ENCODE results near the gene BCL2.

BCL2 gene

DNA sequence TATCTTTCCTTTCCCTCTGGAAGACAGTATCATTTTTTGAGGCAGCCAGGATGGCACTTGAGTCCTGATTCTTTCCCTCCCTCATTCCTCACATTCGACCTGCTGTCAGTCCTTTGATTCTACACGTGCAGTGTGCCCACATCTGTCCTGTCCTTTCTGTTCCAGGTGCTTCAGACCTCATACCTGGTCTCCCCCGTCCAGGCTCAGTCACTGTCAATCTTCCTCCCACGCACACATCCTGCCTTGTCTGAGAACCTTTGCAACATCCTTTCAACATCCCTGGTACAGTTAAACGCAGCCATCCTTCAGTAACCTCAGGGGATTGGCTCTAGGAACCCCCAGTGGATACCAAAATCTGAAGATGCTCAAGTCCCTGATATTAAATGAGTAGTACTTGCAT, 10.1 kb downstream of the BCL2 start:
- no peak for DNase-seq (ENCODE audit: low read depth in 3 of 3)

- DNase-seq (ENCODE audit: low read depth in 3 of 3) = no peak
Observed at GRCh38 chr18:63307551-63308200, 11.9 kb downstream of the BCL2 start.

GRCh38 chr18:63306819-63307550, 12.6 kb downstream of the BCL2 start:
- DNase-seq (ENCODE audit: low read depth in 3 of 3) = no peak

DNA sequence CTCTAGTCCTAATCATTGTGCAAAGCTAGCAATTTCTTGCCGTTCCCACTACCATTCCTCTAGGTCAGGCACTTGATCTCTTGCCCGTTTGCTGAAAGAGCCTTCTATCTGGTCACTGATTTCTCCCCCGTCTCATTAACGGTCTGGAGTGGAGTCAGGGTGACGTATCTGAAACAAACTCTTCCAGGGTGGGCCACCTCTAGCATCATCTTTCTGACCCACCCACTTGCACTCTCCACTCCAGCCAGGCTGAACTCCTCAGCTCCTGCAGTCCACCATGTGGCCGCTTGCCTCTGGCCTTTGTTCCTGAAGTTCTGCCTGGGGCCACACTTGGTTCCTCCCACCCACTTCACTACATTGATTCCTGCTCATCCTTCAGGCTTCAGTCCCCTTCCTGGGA, 13.3 kb downstream of the BCL2 start:
- DNase-seq (ENCODE audit: low read depth in 3 of 3) = no peak

- no peak for DNase-seq (ENCODE audit: low read depth in 3 of 3)
Observed at GRCh38 chr18:63303547-63303946, 16.0 kb downstream of the BCL2 start.

DNA sequence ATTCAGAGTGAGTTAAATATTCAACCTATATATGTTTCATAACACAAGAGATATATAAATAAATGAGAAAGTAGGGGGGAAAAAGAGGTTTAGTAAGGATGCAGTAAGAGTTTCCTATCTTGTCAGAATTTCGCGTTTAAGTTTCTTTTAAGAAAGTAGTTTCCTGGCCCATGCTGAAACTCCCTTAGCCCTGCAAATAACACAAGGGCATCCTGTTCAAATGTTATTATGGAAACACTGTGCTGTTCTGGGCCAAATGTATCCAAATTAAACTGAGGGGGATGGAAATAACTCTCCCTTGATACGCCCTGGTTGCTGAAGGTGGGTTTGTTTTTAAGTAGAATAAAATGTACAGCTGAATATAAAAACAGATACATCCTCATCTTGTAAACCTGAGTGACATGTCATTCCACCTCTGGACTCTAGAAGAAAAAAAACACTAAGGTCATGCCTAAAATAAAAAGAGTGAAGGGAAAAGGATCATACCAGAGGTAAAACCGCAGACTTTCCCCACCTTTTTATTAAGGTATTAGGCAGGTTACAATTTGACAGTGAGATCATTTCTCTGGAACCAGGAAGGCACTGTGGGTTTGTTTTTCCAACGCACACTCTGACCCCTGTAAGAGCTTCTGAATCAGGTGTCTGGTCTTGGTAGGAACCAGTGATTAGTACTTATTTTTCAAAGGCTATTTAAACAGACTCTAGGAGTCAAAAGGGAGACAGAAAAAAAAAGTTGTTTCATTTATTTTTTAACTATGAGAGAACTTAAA, 16.7 kb downstream of the BCL2 start:
- DNase-seq (ENCODE audit: low read depth in 3 of 3) = no peak

GRCh38 chr18:63302220-63302619, 17.3 kb downstream of the BCL2 start:
- no peak for DNase-seq (ENCODE audit: low read depth in 3 of 3)

DNA sequence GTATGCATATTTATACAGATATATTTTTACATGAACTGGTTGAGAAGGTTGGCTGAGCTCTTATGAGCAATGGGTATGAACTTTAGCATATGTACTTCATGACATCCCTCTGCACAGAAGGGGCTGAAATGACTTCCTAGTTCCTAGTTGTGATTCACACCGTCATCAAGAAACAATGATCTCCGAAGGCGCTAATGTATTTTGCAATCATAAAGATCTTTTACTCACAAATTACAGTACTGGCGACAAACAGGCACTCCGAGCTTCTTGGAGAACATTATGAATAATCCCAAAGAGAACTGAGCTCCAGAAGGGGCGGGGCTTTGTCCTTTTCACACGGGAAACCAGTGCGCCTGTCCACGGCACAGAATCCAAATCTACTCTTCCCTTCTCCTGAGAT, 18.1 kb downstream of the BCL2 start:
- DNase-seq (ENCODE audit: low read depth in 3 of 3) = no peak

- peak in 1 of 3 donors; percentile 22 for DNase-seq (ENCODE audit: low read depth in 3 of 3)
Observed at GRCh38 chr18:63299837-63300745, 19.5 kb downstream of the BCL2 start.

- DNase-seq (ENCODE audit: low read depth in 3 of 3) = no peak
Observed at GRCh38 chr18:63298400-63299365, 20.9 kb downstream of the BCL2 start.

DNA sequence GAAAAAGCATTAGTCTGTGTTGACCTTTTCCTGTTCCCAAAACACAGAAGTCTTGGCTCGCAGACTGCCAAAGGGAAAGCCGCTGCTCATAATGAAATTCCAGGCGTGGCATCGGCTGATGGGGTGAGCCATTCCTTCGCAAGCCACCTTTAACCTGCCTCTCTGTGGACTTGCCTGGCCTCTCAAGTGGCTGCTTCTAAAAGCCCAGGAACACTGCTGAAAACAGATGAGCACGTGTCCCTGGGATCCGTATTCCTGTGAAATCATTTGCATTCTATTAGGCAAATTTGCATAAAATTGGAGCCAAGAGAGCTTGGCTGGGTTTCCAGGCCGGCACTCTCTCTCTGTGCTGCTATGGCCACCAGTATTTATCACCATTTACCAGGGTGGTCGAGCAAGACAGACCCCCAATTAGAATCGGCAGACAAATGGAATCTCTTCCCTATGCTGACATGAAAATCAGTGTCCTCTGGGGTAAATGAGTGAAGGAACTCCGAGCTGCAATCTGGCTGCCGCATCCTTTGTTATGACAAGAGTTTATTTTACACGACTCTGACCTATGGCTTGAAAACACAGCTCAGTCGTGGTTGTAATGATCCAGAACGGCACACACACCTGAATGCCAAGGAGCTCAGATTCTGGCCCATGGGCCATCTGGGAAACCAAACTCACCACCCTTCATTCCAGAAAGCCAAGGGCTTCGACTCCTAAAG, 21.7 kb downstream of the BCL2 start:
- DNase-seq (ENCODE audit: low read depth in 3 of 3) = no peak

- DNase-seq (ENCODE audit: low read depth in 3 of 3) = no peak
Observed at GRCh38 chr18:63293935-63294334, 25.6 kb downstream of the BCL2 start.

GRCh38 chr18:63292831-63293683, 26.5 kb downstream of the BCL2 start:
- no peak for DNase-seq (ENCODE audit: low read depth in 3 of 3)

DNA sequence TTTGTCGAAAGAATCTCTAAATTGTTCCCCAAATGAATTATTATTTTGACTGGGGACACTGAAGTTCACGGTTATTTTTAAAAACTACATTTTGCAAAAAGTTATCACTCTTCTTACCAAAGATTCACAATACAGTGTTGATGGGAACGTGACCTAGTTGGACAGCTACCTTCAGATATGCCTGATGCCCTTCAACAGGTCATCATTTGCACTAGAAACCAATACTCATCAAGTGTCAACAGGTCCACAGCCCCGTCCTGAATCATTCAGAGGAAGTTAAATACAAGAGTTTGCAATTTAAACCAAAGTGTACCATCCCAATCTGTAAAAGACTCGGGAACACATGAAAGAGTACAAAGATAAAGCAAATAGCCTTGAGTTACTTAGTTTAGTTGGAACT, 28.3 kb downstream of the BCL2 start:
- DNase-seq (ENCODE audit: low read depth in 3 of 3) = no peak

DNA sequence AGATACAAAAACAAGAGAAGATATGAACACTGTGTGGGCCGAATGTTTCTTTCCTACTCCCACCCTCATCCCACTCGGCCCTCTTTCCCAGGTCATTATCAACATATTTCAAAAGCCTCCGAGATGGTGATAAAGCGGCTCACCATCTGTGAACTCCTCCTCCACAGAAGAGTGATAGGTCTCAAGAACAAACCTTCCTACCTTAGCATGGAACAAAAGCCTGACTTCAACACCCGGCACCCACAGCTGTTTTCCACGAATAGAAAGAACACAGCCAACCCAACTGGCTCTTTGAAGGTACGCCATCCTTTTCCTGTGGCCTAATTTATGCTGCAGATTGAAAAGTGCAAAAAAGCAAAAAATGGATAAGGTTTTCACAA, 28.8 kb downstream of the BCL2 start:
- DNase-seq (ENCODE audit: low read depth in 3 of 3) = no peak

GRCh38 chr18:63290166-63290820, 29.3 kb downstream of the BCL2 start:
- no peak for DNase-seq (ENCODE audit: low read depth in 3 of 3)

- no peak for DNase-seq (ENCODE audit: low read depth in 3 of 3)
Observed at GRCh38 chr18:63288311-63288710, 31.3 kb downstream of the BCL2 start.

GRCh38 chr18:63287691-63288220, 31.8 kb downstream of the BCL2 start:
- no peak for DNase-seq (ENCODE audit: low read depth in 3 of 3)

Data from stimulated activated CD4-positive, alpha-beta T cell treated with anti-CD3 and anti-CD28 coated beads, TNF-alpha, amount 100 ng/mL, for 48 hours (primary cell).